ENCODE measurements around the gene S1PR4. TPM values are rescaled to one million over a fixed set of nuclear protein-coding genes. Genes with fewer than 3 reads are reported as not detected.

S1PR4 gene
- total and polyA plus RNA-seq, 2 donors (not counting 1 experiment from before 2014, with no cell fraction given), result 84.2 to 129 TPM

GRCh38 chr19:3213159-3213558 lies 34.6 kb downstream of the S1PR4 start:
- no peak overlapping the region for H3K4me2 ChIP-seq (replicated peaks; ENCODE audit: low read depth, low read length, poor library complexity, severe bottlenecking)
- no peak overlapping the region for H2AFZ ChIP-seq (ENCODE audit: insufficient read depth, low read depth, low read length, poor library complexity, severe bottlenecking)
- Mint-ChIP-seq H3K9me3 (ENCODE audit: insufficient read depth) (no peaks in the 10 kb centered on the region), H3K27ac (no peak overlapping the region), H3K27me3 (no peaks in the 10 kb centered on the region), H3K4me1 (peaks cover 4% of the 10 kb centered on the region), H3K4me3 (no peak overlapping the region)
- intact Hi-C loops (cut with micrococcal nuclease), result no loop called here
- no peaks in the 10 kb centered on the region for H3K27me3 ChIP-seq (replicated peaks in 1 of 4; ENCODE audit: control extremely low read depth in 1 of 4, control insufficient read depth in 3 of 4, insufficient read depth in 4 of 4, low read length in 3 of 4)
- H3K36me3 ChIP-seq (replicated peaks in 1 of 2; ENCODE audit: control extremely low read depth in 1 of 2, control insufficient read depth in 1 of 2, extremely low read depth in 1 of 2, insufficient read depth in 2 of 2, low read length in 1 of 2), result no peaks in the 10 kb centered on the region
- no peaks in the 10 kb centered on the region for H3K79me2 ChIP-seq (ENCODE audit: control insufficient read depth, insufficient read depth, low read length)
- WGBS (ENCODE audit: insufficient coverage), result 98% methylated on average over 7 of the region's 7 CpGs
- CTCF ChIA-PET, result interaction anchor here (1.5 kb wide), 1 partner anchor 50 kb away, joined by 3 read pairs; no protein-coding TSS in a partner anchor
- POLR2A ChIA-PET, result no interaction called here
- H3K4me3 ChIP-seq (ENCODE audit: control extremely low read depth in 1 of 5, extremely low read depth in 1 of 5, insufficient read depth in 1 of 5, low read depth in 2 of 5, low read length in 4 of 5), result no peak overlapping the region
- H4K20me1 ChIP-seq (ENCODE audit: control insufficient read depth, insufficient read depth, low read length, poor library complexity, severe bottlenecking), result peaks cover 6% of the 10 kb centered on the region
- no peaks in the 10 kb centered on the region for H3K4me1 ChIP-seq (ENCODE audit: control insufficient read depth in 2 of 2, insufficient read depth in 2 of 2, low read length in 2 of 2)
- H3K9me3 ChIP-seq (ENCODE audit: control extremely low read depth in 1 of 3, control insufficient read depth in 2 of 3, insufficient read depth in 1 of 3, low read length in 2 of 3), result peaks cover 0 to 5% (median 0%) of the 10 kb centered on the region in 3 donors
- H3K27ac ChIP-seq (ENCODE audit: low read length in 2 of 2), result no peak overlapping the region
- no peak for TF ChIP-seq EZH2 (IDR thresholded peaks at IDR 0.05; ENCODE audit: borderline replicate concordance, insufficient read depth, low read depth, low read length, poor library complexity, severe bottlenecking)
- TF ChIP-seq CTCF (IDR thresholded peaks at IDR 0.05), result no peak
- DNase-seq (no peak), ATAC-seq (ENCODE audit: low read depth) (no peak)
- H3K9ac ChIP-seq (ENCODE audit: low read length), result no peak overlapping the region

- H3K9me3 ChIP-seq (ENCODE audit: control extremely low read depth in 1 of 3, control insufficient read depth in 2 of 3, insufficient read depth in 1 of 3, low read length in 2 of 3), result peaks cover 0 to 5% (median 0%) of the 10 kb centered on the region in 3 donors
- no peak overlapping the region for H3K4me2 ChIP-seq (replicated peaks; ENCODE audit: low read depth, low read length, poor library complexity, severe bottlenecking)
- H4K20me1 ChIP-seq (ENCODE audit: control insufficient read depth, insufficient read depth, low read length, poor library complexity, severe bottlenecking), result no peaks in the 10 kb centered on the region
- no peaks in the 10 kb centered on the region for H3K79me2 ChIP-seq (ENCODE audit: control insufficient read depth, insufficient read depth, low read length)
- no peaks in the 10 kb centered on the region for H3K4me1 ChIP-seq (ENCODE audit: control insufficient read depth in 2 of 2, insufficient read depth in 2 of 2, low read length in 2 of 2)
- peaks cover 4% of the 10 kb centered on the region for H3K4me1 Mint-ChIP-seq
- ATAC-seq (ENCODE audit: low read depth) (no peak), DNase-seq (no peak)
- H3K4me3 Mint-ChIP-seq, result no peak overlapping the region
- no peaks in the 10 kb centered on the region for H3K27me3 Mint-ChIP-seq
- H2AFZ ChIP-seq (ENCODE audit: insufficient read depth, low read depth, low read length, poor library complexity, severe bottlenecking), result no peak overlapping the region
- peaks cover 0 to 5% (median 0%) of the 10 kb centered on the region in 4 experiments for H3K27me3 ChIP-seq (replicated peaks in 1 of 4; ENCODE audit: control extremely low read depth in 1 of 4, control insufficient read depth in 3 of 4, insufficient read depth in 4 of 4, low read length in 3 of 4)
- no peak overlapping the region for H3K9ac ChIP-seq (ENCODE audit: low read length)
- H3K9me3 Mint-ChIP-seq (ENCODE audit: insufficient read depth), result no peaks in the 10 kb centered on the region
- no peaks in the 10 kb centered on the region for H3K36me3 ChIP-seq (replicated peaks in 1 of 2; ENCODE audit: control extremely low read depth in 1 of 2, control insufficient read depth in 1 of 2, extremely low read depth in 1 of 2, insufficient read depth in 2 of 2, low read length in 1 of 2)
- ChIA-PET CTCF (no interaction called here), POLR2A (no interaction called here)
- H3K4me3 ChIP-seq (ENCODE audit: control extremely low read depth in 1 of 5, extremely low read depth in 1 of 5, insufficient read depth in 1 of 5, low read depth in 2 of 5, low read length in 4 of 5), result no peak overlapping the region
- H3K27ac ChIP-seq (ENCODE audit: low read length in 2 of 2), result no peak overlapping the region
- no peak for TF ChIP-seq CTCF (IDR thresholded peaks at IDR 0.05)
- TF ChIP-seq EZH2 (IDR thresholded peaks at IDR 0.05; ENCODE audit: borderline replicate concordance, insufficient read depth, low read depth, low read length, poor library complexity, severe bottlenecking), result no peak
- 97% methylated on average over 4 of the region's 5 CpGs for WGBS (ENCODE audit: insufficient coverage)
- intact Hi-C loops (cut with micrococcal nuclease), result no loop called here
- H3K27ac Mint-ChIP-seq, result no peak overlapping the region
Observed at GRCh38 chr19:3216874-3217273, 38.3 kb downstream of the S1PR4 start.

All from B cell (primary cell).